ENCODE measurements around the gene NPIPA3.
"Not testable (repeated sequence)": the region's sequence is repeated elsewhere in the genome, so short reads cannot be mapped to it uniquely, and the experiment has no call there.

GRCh38 chr16:14685870-14686793 is 17.1 kb upstream of the NPIPA3 start:
- not testable (repeated sequence) for TF ChIP-seq CTCF (IDR thresholded peaks at IDR 0.05); REST (IDR thresholded peaks at IDR 0.05; ENCODE audit: insufficient read depth in 1 of 2, low read depth in 2 of 2, low read length in 1 of 2); TCF7L2 (IDR thresholded peaks at IDR 0.05; ENCODE audit: low read depth, low read length); SIN3A (IDR thresholded peaks at IDR 0.05; ENCODE audit: borderline replicate concordance, insufficient read depth, low read depth, low read length)
